ENCODE measurements around the gene ECI2. TPM values are rescaled to one million over a fixed set of nuclear protein-coding genes. Genes with fewer than 3 reads are reported as not detected.
"Not testable (repeated sequence)": the region's sequence is repeated elsewhere in the genome, so short reads cannot be mapped to it uniquely, and the experiment has no call there.

ECI2 gene
- total RNA-seq, 1 donor from 2014 or later = 152 TPM

DNA sequence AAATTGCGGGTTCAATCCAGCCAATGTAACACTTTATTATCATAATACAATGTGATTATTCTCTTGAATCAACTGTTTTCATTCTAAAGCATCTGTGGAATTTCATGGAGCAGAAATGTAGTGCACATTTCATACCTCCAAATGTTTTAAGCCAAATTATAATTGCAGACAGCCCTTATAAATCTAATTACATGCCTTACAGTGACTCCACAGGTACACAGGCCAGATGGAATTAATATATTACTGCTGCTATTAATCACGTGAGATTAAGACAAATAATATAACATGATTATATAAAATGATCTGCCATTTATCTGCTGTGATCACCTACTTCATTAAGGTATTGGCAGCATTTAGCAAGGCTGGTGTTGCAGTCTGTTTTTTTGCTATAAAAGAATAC is 9.7 kb upstream of the ECI2 start:
- no peak for DNase-seq (ENCODE audit: low read depth, low spot score)

DNA sequence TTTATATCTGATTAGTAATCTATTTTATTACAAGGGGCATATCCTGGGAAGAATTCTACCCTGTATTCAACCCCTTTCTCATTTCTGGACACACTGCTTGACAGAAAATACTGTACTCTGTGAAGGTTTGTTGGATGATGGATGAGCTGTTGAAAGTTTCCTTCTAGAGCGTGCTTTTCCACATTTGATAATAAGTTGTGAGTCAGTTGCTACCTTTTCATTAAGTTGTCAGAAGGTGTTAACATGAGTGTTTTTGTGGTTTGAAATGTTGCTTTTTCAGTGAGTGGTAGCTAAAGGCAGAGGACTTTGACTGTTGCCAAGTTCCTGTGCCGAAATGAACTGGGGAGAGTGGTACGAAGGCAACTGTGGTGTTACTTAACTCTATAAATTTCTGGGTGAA is 3.9 kb upstream of the ECI2 start:
- DNase-seq (ENCODE audit: low read depth, low spot score) = no peak

- DNase-seq (ENCODE audit: low read depth, low spot score) = no peak
These were observed 2.8 kb upstream of the ECI2 start for GRCh38 chr6:4138186-4138585.

DNA sequence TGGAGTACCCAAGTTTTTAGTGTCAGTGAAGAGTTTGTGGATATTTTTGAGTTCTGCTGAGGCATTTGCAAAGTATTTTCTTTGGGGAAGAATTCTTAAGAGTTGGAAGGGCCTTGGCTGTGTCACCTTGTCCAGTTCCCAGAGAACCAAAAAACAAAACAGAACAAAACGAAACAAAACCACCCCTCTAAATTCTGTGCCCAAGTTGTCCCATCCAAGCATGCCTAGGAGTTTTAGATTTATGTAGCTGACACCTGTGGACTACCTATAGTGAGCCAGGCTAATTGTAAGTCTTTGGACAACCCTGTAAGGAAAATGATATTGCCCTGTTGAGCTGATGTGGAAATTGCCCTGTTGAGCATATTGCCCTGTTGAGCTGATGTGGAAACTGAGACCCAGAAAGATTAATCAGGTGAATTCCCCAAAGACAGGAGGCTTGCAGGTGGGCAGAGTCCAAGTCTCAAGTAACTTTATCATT is 1.0 kb upstream of the ECI2 start:
- no peak for DNase-seq (ENCODE audit: low read depth, low spot score)

DNA sequence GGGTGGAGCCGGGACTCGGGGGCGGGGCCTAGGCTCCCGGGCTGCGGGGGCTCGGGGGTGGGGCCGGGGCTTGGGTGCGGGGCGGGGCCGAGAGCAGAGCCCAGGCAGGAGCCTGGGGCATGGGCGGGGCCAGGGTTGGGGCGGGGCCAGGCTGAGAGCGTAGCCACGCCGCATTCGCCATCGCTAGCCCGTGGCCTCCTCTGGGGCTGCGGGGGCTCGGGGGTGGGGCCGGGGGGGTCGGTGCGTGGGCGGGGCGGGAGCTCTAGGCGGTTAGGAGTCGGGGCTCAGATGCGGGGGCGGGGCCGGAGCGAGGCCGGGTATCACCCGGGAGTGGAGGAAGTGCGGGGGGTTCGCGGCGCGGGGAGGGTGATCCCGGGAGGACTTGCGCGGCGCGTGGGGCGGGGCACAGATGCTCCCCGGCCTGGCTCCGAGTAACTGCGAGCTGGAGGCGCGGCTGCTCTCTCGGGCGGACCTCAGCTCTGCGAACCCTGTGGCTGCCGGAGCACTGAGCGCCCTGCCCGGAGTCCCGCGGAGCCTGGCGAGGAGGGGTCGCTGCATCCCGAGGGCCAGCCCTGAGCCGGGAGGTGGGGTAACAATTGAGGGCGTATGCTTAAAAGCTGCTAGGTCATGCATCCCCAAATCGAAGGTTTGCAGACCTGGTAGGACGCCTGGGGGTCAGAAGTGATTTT is 434 bp upstream of the ECI2 start:
- DNase-seq (ENCODE audit: low read depth, low spot score) = peak; percentile 74

DNA sequence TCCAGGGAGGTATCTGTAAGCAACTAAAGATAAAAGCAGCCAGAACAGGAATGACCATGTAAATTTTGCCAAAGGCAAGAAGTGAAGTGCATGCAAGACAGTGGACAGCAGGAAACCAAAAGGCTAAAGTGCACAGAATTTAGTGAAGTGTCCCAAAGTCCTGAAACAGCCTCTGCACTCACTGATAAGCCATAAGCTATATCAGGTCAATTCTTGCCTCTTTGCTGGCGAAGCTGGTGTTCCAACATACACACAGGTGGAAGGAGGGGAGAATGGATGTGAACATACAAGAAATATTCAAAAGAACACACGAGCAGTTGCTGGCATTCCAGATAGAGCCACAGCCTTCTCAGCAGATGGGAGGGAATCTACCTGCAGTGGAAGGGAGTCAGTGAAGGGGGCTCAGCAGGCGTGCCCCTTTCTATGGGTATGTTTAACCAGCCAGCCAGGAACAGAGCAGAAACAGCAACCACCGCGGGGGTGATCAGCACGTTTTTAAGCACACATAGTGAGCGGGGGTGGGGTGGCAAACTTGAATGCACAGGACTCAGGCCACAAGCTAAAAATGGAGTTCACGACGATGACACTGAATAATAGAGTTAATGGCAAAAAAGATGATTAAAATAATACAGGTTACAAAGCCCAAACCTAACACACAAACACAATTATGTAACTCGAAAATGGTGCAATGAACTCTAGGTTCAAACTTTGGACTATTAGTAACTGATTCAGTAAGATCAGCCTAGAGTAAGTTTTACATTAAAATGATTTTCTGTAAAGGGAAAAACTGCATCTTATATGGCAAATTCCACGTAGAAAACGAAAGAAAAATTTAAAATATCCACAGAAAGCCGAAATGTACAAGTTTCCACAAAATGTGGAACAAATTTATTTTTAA is 1.2 kb downstream of the ECI2 start:
- no peak for DNase-seq (ENCODE audit: low read depth, low spot score)

- no peak for DNase-seq (ENCODE audit: low read depth, low spot score)
These were observed 4.9 kb downstream of the ECI2 start for GRCh38 chr6:4130357-4130987.

GRCh38 chr6:4129446-4129845 is 5.9 kb downstream of the ECI2 start:
- DNase-seq (ENCODE audit: low read depth, low spot score) = no peak

DNA sequence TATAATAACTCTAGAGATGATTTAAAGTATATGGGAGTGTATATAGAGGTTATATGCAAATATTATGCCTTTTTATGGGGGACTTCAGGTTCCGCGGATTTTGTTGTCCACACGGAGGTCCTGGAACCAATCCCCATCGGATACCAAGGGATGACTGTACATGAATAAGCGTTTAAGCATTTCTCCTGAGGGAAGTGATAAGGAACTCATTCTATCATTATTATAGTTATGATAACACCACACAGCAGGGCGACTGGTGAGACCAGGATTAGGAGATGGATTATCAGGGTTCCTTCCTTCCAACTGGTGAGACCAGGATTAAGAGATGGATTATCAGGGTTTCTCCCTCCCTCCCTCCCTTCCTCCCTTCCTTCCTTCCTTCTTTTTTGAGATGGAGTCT is 6.6 kb downstream of the ECI2 start:
- DNase-seq (ENCODE audit: low read depth, low spot score) = peak; percentile 59

- no peak for DNase-seq (ENCODE audit: low read depth, low spot score)
These were observed 7.3 kb downstream of the ECI2 start for GRCh38 chr6:4128072-4128471.

- DNase-seq (ENCODE audit: low read depth, low spot score) = no peak
These were observed 9.2 kb downstream of the ECI2 start for GRCh38 chr6:4125933-4126864.

DNA sequence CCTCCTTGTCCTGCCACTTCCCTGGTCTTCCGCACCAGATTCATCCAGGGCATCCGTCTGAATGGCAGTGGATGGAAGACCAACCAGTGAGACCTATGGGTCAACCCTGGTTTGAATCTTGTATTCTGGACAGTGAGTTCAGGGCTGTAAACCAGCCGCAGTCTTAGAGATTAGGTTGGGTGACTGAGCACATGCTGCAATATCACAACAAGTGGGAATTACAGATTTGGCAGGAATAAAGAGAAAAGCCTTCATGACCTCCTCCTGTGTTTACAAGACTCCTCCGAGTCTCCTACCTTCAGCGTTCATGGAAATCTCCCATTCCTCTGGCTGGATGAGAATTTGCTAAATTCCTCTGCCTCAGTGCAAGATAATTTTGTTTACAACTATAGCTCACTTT is 9.9 kb downstream of the ECI2 start:
- no peak for DNase-seq (ENCODE audit: low read depth, low spot score)

DNA sequence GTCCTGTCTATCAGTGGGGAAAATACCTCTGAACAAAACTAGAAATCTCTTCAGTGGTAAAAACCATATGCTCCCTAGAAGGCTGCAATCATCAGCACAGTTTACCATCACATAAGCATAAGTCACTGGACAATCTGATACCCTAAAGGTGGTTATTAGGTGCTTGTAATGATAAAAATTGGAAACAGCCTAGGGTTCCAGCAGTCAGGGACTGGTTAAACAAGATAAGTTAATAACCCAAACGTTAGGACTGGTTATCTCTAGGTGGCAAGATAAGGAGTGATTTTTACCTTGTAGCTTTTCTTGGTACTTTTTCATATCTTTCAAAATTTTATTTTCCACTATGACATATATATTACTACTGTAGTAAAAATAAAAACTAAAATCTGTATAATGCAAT is 11.0 kb downstream of the ECI2 start:
- no peak for DNase-seq (ENCODE audit: low read depth, low spot score)

DNA sequence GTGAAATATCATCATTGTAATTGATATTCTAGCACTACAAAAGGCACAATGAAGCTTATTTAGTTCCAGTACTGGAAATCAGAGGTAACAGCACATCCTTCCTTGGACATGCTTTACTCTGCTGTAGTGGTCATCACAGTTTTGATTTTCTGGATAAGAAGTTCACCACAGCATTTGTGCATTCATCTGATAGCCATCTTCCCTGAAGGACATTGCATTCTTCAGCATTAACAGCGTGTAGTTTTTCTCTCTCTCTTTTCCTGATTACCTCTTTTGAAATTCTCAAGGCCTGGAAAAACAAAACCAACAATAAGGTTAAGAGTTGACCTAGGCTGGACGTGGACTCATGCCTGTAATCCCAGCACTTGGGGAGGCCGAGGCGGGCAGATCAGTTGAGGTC is 19.6 kb downstream of the ECI2 start:
- no peak for DNase-seq (ENCODE audit: low read depth, low spot score)

GRCh38 chr6:4114123-4114522 is 21.3 kb downstream of the ECI2 start:
- no peak for DNase-seq (ENCODE audit: low read depth, low spot score)

DNA sequence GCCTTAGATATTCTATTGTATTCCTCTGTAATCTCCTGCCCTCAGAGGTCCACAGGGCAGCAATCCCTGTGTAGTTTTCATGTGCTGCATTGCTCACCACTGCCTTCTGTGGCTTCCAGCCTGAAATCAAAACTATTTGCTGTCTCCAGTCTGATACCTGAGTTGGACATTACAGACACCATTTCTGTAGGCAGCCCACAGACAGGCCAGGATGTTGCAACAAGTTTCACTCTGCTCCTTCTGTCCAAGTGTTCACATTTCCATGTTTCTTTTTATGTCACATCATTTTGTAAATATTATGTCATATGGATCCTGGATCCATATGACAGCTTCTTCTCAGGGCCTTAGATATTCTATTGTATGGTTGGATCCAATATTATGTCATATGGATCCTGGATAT is 21.7 kb downstream of the ECI2 start:
- no peak for DNase-seq (ENCODE audit: low read depth, low spot score)

- DNase-seq (ENCODE audit: low read depth, low spot score) = no peak
These were observed 23.0 kb downstream of the ECI2 start for GRCh38 chr6:4112366-4112765.

GRCh38 chr6:4109363-4109815 is 26.0 kb downstream of the ECI2 start:
- not testable (repeated sequence) for DNase-seq (ENCODE audit: low read depth, low spot score)

- DNase-seq (ENCODE audit: low read depth, low spot score) = no peak
These were observed 26.7 kb downstream of the ECI2 start for GRCh38 chr6:4108561-4109093.

GRCh38 chr6:4107873-4108272 is 27.5 kb downstream of the ECI2 start:
- DNase-seq (ENCODE audit: low read depth, low spot score) = no peak

All from pulmonary artery endothelial cell (primary cell).